Amygdala (tissue), 56 donors: ENCODE measurements around the gene HSH2D.
"Not testable (repeated sequence)": the region's sequence is repeated elsewhere in the genome, so short reads cannot be mapped to it uniquely, and the experiment has no call there.

Experiments
- DNase-seq, 56 donors: peaks; one replicate each; lab custom pipeline; 2025; lab: John Stamatoyannopoulos, UW

The HSH2D gene

DNA sequence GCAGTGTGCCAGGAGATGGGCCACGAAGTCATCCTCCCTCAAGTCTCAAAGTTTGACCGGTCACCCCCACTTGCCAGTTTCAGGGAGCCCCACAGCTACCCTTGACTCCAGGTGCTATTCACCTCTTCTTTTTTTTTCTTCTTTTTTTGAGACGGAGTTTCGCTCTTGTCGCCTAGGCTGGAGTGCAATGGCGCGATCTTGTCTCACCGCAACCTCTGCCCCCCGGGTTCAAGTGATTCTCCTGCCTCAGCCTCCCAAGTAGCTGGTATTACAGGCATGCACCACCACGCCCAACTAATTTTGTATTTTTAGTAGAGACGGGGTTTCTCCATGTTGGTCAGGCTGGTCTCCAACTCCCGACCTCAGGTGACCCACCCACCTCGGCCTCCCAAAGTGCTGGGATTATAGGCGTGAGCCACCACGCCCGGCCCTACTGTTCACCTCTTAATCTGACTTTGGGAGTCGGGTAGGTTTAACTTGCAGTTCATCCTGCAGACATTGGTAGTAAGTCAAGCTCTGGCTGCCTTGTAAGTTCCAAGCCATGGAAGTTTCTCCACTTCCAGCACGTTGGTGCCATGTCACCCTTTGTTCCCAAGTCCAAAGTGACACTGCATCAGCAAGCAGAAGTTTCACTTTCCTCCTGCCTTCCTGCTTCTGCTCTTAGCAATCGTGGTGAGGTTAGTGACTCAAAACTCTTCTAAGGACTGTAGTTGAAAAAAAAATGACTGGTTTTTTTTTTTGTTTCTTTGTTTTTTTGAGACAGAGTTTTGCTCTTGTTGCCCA lies 24.2 kb upstream of the HSH2D start:
- not testable (repeated sequence) for DNase-seq

DNA sequence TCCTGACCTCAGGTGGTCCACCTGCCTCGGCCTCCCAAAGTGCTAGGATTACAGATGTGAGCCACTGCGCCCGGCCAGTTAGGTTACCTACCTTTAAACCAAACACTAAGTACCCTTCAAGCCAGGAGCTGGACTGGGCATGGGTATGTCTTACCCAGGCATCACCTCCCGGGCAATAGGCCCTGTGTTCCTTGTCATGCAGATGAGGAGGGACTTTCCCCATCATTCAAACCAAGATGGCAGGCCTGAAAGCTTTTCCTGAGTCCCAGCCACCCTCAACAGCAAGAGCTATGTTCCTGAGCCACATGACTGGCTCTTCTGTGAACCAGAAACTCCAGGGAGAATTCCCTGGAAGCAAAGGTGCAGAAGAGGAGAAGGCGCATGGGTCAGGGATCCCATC lies 22.3 kb upstream of the HSH2D start:
- DNase-seq: no peak

DNA sequence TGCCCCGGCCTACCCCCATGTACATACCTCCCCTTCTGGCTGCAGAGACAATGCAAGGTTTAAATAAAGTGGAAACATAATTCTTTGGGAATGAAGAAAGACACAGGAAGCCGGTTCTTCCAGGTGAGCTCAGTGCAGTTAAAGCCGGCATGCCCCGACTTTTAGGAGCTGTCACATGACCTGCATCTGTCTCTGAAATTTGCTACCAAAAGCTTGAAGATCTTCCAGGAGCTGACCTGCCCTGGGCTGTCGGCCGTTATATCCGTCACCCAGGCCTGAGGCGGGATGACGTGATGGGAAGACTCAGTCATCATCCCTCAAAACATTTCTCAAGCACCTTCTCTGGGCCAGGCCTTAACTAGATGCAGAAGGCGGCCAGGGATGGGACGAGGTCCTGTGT lies 21.5 kb upstream of the HSH2D start:
- no peak for DNase-seq

DNA sequence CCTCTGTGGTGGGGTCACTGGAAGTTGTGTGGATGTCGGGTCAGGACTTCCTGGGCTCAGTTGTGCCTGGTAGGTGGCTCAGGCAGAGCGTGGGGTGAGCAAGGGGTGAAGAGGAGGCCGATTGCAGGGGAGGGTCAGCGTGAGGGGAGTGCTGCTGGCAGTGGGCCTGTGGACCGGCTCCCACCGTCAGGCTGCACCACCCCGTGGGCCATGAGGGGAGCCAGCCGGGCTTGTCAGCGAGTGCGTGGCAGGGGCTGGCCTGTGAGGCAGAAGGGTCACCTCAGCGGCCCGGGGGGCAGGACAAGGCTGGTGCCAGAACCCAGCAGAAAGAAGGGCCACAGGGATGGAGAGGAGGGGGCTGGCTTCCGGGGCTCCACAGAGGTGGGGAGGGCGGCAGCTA lies 18.5 kb upstream of the HSH2D start:
- DNase-seq: no peak

DNA sequence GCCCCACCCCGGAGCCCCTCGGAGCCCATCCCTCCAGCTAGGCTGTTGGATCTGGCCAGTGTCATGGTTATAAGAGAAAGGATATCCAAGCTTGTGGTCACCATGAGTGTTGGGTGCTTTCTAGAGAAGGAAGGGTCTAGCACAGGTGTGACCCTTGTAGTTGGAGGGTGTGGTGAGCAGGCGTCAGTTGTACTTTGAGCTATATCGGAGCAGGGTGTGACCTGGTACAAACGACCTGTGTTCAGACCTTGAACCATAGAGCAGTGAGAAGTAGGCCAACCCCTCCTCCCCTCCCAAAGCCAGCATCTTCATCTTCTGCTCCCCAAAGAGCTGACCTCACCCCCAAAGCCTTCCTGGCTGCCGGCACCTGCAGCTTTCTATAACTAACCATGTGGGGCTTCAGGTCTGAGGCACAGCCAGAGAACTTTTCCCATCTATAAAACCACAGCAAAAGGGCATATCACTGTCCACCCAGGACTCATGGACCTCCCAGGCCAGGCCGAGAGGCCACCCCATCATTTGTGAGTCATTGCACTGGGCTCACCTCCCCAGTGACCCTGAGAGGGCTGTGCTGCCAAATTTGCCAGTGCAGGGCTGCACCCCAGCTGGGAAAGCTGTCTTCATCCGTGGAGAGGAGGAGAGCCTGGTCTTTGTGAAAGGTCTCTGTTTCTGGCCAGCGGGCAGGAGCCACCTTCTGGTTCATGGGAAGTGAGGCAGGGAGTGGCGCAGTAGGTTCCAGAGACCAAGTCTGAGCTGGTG lies 17.6 kb upstream of the HSH2D start:
- no peak for DNase-seq

DNA sequence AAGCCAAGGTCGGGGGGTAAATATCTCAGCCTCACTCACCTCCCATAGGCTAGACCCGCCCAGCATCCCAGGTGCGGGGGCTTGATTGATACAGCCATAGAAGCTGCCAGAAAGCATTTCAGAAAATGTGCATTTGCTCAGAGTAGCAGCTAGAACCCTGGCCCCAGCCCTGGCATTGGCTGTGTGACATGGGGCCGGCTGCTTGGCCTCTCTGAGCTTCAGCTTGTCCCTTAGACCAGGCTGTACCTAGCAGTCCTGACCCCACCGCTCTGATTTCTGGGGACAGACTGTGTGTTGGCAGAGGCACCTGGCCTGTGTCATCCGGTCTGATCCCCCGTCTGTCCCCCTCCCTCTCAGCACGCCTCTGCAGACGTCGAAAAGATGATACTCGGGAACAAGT lies 16.4 kb upstream of the HSH2D start:
- DNase-seq: no peak

DNA sequence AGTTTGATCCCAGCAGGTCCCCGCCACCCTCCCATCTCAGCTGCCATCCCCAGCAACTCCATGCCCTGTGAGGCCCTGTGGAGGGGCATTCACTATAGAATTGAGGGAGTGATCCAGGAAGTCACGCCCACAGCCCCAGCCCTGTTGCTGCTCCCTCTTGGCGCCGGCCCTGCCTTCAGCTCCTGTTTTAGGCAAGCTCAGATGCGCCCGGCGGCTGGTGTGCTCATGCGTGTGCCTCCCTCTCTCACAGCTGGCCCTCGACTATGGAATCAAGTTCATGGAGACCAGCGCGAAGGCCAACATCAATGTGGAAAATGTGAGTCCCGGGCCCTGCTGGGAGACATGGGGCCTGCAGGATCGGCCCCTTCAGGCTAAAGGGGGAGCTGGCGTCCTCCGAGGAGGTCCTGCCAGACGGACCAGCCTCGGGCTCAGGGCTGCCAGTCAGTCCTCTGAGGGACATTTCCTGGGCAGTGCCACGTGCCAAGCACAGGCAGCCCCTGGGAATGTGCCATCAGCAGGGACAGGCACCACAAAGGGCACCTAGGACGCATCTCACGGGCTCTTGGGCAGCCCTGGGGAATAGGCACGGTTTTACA lies 15.6 kb upstream of the HSH2D start:
- no peak for DNase-seq

DNA sequence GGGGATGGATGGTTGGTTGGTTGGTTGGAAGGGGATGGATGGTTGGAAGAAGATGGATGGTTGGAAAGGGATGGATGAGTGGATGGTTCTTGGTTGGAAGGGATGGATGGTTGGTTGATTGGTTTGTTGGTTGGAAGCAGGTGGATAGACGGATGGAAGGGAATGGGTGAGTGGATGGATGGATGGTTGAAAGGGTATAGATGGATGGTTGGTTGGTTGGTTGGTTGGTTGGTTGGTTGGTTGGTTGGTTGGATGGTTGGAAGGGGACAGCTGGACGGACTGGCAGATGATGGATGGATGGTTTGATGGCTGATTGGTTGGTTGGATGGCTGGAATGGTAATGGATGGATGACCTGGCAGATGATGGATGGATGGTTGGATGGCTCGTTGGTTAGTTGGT lies 11.8 kb upstream of the HSH2D start:
- no peak for DNase-seq

DNA sequence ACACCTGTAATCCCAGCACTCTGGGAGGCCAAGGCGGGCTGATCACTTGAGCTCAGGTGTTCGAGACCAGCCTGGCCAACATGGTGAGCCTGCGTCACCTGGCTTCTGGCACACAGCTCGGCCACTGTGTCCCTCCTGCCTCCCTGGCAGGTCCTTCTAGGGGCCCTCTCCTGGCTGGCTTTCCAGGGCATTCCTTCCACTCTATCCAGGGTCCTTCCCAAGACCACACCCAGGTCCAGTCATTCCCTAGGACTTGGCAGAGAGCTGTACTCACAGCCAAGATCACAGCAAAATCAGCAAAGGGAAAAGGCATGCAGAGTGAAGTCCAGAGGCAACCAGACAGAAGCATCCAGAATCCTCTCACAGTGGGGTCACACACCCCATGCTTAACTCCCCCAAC lies 9.7 kb upstream of the HSH2D start:
- DNase-seq: no peak

DNA sequence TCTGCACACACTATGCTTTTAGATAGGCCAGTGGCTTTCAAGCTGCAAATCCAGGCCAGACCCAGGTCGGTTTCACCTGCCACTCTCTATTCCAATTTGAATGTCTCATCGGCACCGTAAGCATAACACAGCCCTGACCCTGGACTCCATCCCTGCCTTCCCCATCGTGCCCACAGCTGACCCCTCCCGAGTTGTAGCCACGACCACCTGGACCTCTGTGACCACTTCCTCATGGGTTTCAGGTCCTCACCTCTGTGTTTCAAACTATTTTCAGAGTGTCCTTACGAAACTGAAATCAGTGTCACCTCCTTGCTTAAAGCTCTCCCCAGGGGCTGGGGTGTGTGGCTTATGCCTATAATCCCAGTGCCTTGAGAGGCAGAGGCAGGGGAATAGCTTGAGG lies 9.0 kb upstream of the HSH2D start:
- no peak for DNase-seq

DNA sequence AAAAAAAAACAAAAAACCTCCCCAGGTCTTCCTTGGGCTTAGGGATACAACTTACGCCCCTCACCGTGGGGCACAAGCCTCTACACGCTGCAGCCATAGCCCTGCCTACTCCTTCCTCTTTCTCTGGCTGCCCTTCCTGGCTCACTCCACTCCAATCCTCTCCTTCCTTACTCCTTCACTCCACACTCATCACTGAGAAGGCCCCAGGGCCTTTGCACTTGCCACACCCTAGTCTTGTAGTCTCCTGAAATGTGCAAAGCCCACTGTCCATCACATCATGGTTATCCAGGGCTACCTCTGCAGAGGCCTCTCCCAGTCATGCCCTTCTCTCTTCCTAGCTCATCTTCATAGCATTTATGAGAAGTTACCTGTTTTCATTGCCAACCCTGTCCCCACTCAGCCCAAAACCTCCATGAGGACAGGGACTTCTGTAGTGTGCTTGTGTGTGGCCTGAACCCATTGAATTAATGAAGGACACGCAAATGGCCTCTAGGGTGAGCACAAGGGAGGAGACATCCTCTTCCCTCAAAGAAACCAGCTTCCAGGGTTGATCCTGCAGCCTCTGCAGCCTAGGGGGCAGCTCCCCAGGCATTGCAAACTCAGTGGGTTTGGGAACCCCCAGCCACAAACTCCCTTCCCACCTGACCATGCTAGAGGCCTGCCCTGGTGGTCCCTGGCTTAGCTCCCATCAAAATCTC lies 7.9 kb upstream of the HSH2D start:
- DNase-seq: peak in 1 of 56 donors; percentile 8

DNA sequence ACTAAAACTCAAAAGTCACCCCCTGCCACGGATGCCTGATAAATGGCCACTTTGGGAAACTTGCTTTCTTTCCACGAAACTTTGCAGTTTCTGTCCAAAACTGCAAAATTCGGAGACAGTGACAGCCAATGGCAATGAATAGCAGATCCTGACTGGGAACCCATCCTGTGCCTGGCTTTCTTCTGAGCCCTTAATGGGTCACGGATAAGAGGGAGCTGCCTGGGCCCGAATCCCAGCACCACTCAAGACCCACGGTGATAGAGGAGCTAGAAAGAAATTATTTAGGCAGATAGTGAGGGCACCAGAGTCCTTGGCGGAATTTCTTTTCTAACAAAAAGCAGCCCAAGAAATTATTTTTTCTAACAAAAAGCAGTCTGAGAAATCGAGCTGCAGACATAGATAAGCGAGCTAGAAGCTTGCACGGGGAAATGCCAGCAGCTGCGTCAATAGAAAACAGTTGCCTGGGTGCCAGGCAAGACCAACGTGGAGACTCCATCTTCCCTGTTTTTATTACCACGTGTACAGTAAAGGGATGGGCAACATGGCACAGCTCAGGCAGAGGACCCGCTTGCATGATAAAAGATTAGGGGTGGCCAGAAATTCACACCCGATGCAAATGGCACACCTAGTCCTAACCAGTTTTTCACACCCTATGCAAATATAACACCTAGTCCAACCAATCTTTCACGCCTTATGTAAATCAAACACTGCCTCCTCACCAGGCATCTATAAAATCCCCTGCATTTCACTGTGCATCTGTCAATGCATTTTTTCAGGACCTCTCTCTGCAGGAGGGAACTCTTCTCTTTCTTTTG lies 7.1 kb upstream of the HSH2D start:
- DNase-seq: peak in 1 of 56 donors; percentile 0

DNA sequence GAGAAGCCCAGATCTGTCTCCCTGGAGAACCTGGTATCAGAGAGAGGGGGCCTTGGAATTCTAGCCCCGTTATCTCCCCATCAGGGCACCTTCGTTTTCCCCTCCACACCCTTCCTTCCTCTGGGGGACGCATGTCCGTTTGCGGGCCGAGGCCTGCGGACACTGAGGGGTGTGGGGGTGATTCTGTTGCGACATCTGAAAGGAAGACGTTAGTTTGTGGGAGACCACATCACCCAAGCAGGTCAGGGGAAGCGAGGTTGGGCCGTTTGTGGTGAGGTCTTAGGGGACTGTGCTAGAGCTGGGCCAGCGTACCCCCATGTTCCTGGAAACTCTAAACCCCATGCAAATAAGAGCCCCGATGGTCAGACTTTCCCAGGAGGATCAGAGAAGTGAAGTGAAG lies 3.7 kb upstream of the HSH2D start:
- no peak for DNase-seq

DNA sequence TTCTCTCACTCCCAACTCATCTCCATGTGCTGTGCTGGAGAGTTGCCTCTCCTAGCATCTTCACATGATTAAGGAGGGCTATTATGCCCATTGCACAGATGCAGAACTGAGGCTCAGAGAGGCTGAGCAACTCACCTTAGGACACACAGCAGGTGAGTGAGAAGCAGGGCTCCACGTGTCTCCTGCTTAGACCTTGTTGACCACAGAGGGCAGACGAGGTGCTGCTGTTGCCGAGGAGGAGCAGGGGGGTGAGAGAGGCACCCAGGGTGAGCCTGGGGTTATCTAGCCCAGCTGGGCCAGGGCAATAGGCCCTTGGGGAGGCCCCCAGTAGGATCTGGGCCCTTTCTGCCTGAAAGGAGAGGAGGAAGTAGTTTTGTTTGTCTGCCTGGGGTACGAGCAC lies 2.4 kb upstream of the HSH2D start:
- no peak for DNase-seq

DNA sequence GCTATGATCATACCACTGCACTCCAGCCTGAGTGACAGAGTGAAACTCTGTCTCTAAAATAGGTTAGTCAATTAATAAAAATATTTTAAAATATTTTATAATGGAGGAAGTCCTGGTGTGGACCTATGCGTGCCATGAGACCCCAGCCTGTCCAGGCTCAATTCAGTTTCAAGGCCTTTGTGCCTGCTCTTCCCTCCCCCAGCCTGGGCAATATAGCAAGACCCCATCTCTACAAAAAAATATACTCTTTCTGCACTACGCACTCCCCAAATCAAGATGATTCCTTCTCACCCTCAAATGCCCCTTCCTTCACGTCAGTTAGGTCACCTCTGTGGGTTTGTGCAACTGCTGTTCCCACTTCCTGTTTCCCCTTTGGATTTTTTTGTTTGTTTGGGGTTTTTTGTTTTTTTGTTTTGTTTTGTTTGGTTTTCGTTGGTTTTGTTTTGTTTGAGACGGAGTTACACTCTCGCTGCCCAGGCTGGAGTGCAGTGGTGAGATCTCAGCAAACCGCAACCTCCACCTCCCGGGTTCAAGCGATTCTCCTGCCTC lies 1.4 kb upstream of the HSH2D start:
- DNase-seq: no peak

DNA sequence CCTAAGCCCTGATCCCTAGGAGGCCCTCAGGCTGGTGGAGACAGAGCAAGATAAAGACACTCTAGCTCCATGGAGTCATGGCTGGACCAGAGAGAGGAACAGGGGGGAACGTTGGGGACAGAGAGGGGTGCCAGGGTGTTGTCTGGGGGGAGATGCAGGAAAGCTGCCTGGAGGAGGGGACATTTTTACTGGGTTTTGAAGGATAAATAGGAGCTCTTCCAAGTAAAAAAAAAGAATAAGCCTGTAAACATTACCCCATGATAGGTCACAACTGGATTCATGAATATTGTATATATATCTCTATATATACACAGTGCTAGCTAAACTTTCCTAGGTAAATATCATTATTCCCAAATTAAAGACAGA lies 714 bp downstream of the HSH2D start:
- DNase-seq: no peak

DNA sequence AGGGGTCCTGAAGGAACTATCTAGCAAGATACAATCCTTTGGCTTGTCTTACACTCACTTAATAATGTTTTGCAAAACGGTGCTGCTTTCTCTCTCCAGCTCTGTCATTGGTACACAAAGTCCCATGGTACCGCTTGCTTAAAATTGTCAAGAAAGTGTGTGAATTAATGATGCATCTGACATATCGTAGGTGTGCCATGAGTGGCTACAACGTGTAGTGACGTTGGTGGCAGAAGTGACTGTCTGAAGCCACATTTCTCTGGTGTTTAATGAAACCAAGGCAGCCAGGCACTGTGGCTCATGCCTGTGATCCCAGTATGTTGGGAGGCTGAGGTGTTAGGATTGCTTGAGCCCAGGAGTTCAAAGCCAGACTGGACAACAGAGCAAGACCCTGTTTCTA lies 2.6 kb downstream of the HSH2D start:
- no peak for DNase-seq

DNA sequence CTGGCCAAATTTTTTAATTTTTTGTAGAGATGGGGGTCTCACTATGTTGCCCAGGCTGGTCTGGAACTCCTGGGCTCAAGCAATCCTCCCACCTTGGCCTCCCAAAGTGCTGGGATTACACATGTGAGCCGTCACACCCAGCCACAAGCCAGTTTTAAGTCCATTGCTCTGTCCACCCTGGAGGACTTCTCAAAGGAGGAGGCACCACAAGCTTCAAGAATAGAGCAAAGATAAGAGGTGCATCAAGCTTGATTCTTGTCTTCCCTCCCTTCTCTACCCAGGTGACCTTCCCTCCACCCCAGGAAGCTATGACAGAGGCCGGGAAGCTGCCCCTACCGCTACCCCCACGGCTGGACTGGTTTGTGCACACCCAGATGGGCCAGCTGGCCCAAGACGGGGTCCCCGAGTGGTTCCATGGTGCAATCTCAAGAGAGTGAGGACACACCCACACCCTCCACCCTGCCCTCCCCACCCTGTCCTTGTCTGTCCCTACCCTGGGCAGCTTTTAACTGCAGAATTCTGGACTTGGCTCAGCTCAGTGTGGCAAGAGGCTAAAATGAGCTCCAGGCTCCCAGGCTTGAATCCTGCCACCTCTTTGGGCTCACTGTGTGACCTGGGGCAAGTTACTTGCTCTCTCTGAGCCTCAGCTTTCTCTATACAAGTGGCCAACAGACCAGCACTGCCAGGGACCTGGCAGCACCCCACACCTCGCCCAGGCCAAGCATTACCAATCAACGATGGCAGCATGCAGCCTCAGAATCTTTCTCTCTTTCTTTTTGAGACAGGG lies 5.2 kb downstream of the HSH2D start:
- no peak for DNase-seq
